Tibial nerve (tissue), 3 donors: ENCODE data around the gene SLC37A1.

Experiments used
- EP300 ChIP-seq, 2 donors: sonication (generic); formaldehyde crosslinking; IDR thresholded peaks; one replicate each; pipeline ENCODE4 v1.6.1; 2017; ENCODE audit warnings: antibody characterized with exemption in 2 of 2, mild to moderate bottlenecking in 1 of 2
- POLR2A ChIP-seq, 2 donors: fragments of 450-650 bp; IDR thresholded peaks; one replicate each; pipeline ENCODE4 v1.6.1; 2017; ENCODE audit warnings: antibody characterized with exemption in 2 of 2, mild to moderate bottlenecking in 2 of 2, moderate library complexity in 2 of 2

GRCh38 chr21:42489006-42489563 is 24.6 kb upstream of the SLC37A1 start:
- TF ChIP-seq POLR2A (IDR thresholded peaks at IDR 0.05) (no peak), EP300 (IDR thresholded peaks at IDR 0.05) (no peak)
